ENCODE results near the gene ATXN7L3. TPM values are rescaled to one million over a fixed set of nuclear protein-coding genes. Genes with fewer than 3 reads are reported as not detected.

Gene ATXN7L3
- total RNA-seq, 2 experiments from 2014 or later: 58.1 to 62.3 TPM

DNA sequence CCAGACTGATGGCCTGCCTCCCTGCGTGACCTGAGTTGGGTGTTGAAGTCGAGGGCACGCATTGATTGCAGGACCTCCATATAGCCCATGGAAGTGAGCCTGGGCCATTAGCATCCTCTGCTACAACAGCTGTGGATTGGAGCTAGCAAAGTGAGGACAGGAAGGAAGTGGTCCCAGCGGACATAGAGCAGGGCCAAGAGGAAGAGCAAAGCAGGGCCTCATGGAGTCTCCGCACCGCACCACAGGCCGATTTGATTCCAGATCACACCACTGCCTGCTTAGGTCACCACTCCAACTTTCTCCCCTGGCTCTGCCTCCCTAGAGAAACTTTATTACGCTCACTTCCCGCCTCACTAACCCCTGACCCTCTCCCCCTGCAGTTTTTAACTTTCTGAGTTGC lies 30.5 kb upstream of the ATXN7L3 start:
- POLR2A ChIA-PET: interaction anchor here (0.7 to 0.8 kb wide), 2 partner anchors 11 to 17 kb away, joined by 3 read pairs; partner anchors contain the start of gene UBTF
- H3K4me1 Mint-ChIP-seq (ENCODE audit: low read depth): peaks cover 5% of the 10 kb centered on the region
- H3K36me3 Mint-ChIP-seq (ENCODE audit: low read depth): no peaks in the 10 kb centered on the region
- intact Hi-C loops (cut with micrococcal nuclease): no loop called here
- TF ChIP-seq, protein P1, sequence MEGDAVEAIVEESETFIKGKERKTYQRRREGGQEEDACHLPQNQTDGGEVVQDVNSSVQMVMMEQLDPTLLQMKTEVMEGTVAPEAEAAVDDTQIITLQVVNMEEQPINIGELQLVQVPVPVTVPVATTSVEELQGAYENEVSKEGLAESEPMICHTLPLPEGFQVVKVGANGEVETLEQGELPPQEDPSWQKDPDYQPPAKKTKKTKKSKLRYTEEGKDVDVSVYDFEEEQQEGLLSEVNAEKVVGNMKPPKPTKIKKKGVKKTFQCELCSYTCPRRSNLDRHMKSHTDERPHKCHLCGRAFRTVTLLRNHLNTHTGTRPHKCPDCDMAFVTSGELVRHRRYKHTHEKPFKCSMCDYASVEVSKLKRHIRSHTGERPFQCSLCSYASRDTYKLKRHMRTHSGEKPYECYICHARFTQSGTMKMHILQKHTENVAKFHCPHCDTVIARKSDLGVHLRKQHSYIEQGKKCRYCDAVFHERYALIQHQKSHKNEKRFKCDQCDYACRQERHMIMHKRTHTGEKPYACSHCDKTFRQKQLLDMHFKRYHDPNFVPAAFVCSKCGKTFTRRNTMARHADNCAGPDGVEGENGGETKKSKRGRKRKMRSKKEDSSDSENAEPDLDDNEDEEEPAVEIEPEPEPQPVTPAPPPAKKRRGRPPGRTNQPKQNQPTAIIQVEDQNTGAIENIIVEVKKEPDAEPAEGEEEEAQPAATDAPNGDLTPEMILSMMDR (IDR thresholded peaks at IDR 0.05): no peak
- H3K27ac Mint-ChIP-seq: no peak overlapping the region
- ATAC-seq: no peak
- no peaks in the 10 kb centered on the region for H3K27me3 Mint-ChIP-seq
- DNase-seq: no peak
- no peaks in the 10 kb centered on the region for H3K9me3 Mint-ChIP-seq
- CTCF ChIA-PET: interaction anchor here (0.9 kb wide), 1 partner anchor 62 kb away, joined by 3 read pairs; no protein-coding TSS in a partner anchor
- no peak overlapping the region for H3K4me3 Mint-ChIP-seq

DNA sequence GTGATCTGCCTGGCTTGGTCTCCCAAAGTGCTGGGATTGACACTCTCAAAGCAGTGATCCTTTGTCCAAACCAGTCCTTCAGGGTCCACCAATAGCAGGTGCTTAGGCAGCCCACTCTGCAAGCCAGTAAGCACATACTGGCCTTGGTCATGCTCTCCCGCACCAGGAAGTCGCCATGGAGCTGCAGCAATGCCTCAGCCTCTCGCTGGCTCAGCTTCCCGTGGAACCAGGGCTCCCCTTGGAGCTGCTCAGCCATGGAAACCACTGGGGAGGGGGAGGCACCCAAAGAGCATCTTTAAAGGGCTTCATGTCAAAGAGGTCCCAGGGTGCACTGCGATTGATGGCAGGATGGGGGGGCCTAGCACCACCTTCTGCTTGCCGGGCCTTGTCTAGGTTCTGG lies 29.4 kb upstream of the ATXN7L3 start:
- intact Hi-C loops (cut with micrococcal nuclease): no loop called here
- DNase-seq (no peak), ATAC-seq (no peak)
- ChIA-PET POLR2A (no interaction called here), CTCF (interaction anchor here (0.9 to 1.9 kb wide), 3 partner anchors 19 to 116 kb away, joined by 3 to 5 read pairs (median 4); partner anchors contain the start of gene GRN)
- TF ChIP-seq, protein P1 (IDR thresholded peaks at IDR 0.05): no peak
- H3K9me3 Mint-ChIP-seq: no peaks in the 10 kb centered on the region
- H3K27ac Mint-ChIP-seq: no peak overlapping the region
- H3K4me1 Mint-ChIP-seq (ENCODE audit: low read depth): no peaks in the 10 kb centered on the region
- H3K36me3 Mint-ChIP-seq (ENCODE audit: low read depth): no peaks in the 10 kb centered on the region
- H3K27me3 Mint-ChIP-seq: no peaks in the 10 kb centered on the region
- H3K4me3 Mint-ChIP-seq: no peak overlapping the region

DNA sequence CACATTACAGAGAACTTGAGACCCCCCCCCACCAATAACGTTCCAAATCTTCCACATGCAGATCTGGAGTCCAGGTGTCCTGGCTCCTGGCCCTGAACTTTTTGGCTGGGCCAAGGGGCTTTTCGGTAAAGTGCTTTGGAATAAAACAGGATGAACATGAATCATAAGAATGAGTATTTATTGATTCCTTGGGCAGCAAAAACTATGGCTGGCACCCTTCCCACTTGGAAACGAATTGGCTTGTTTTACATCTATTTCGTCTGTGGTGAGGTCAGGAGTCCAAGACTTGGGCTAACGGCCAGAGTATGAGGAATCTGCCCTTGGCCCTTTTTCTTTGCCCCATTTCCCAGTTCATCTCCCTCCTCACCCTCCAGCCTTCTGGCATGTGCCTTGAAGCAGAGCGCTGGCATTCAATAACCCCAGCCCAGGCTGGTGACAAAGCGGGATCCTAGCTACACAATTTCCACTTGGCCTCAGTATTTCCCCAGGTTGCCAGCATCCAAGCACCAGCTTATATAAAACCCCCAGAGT lies 23.9 kb upstream of the ATXN7L3 start:
- peaks cover 4% of the 10 kb centered on the region for H3K36me3 Mint-ChIP-seq (ENCODE audit: low read depth)

DNA sequence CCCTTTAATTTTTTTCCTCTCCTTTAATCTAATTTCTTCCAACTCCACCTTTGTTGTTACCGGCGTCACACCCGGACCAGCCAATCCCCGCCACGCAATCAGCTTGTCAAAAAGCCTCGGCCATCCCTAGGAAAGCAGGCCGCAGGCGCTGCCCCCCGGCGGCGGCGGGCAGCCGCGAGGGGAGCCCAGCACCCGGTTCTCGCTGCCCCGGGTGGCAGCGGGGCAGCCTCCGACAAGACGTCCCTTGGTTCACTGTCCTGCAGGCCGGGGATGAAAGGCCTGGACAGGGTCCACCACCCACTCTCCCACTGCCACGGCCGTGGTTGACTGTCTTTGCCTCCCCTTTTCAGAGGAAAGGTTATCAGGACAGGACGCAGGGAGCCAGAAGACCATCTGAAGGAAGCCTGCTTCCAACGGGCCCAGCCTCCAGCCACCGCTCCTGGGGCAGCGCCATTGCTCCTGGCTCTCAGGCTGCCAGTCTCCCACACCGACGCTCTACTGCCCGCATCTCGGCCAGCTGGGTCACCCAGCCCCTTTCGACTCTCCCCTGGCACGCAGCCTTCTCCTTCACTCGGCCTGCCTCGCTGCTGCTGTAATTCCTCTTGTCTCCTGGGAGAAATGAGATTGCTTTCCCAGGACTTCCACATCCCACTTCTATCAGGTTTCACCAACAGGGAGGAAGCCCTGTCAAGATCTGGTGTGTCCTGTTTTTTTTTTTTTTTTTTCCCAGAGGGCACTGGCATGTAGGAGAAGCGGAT lies 22.6 kb upstream of the ATXN7L3 start:
- Mint-ChIP-seq H3K27ac (peak overlapping the region; percentile 89), H3K4me1 (ENCODE audit: low read depth) (peaks cover 4% of the 10 kb centered on the region), H3K9me3 (no peaks in the 10 kb centered on the region), H3K27me3 (no peaks in the 10 kb centered on the region), H3K36me3 (ENCODE audit: low read depth) (peaks cover 12% of the 10 kb centered on the region), H3K4me3 (peak overlapping the region; percentile 86)
- ChIA-PET POLR2A (interaction anchor here (0.6 to 8.1 kb wide), 13 partner anchors 9 to 1675 kb away, joined by 3 to 58 read pairs (median 13); partner anchors contain the start of genes ATXN7L3, SLC25A39 and TMUB2), CTCF (interaction anchor here (0.7 to 5.0 kb wide), 9 partner anchors 12 to 123 kb away, joined by 3 to 53 read pairs (median 3); no protein-coding TSS in a partner anchor)
- peak; percentile 76 for DNase-seq
- no peak for ATAC-seq
- intact Hi-C loops (cut with micrococcal nuclease): no loop called here
- TF ChIP-seq, protein P1 (IDR thresholded peaks at IDR 0.05): no peak

More for the DNA sequence above, 23.9 kb upstream of the ATXN7L3 start:
- Mint-ChIP-seq H3K4me1 (ENCODE audit: low read depth) (peaks cover 4% of the 10 kb centered on the region), H3K9me3 (no peaks in the 10 kb centered on the region), H3K4me3 (no peak overlapping the region), H3K27me3 (no peaks in the 10 kb centered on the region), H3K27ac (no peak overlapping the region)
- intact Hi-C loops (cut with micrococcal nuclease): no loop called here
- ChIA-PET CTCF (interaction anchor here (1.2 to 1.5 kb wide), 2 partner anchors 23 to 135 kb away, joined by 3 read pairs; no protein-coding TSS in a partner anchor), POLR2A (interaction anchor here (1.0 kb wide), 1 partner anchor 95 kb away, joined by 3 read pairs; no protein-coding TSS in a partner anchor)
- ATAC-seq (no peak), DNase-seq (no peak)
- TF ChIP-seq, protein P1 (IDR thresholded peaks at IDR 0.05): no peak

DNA sequence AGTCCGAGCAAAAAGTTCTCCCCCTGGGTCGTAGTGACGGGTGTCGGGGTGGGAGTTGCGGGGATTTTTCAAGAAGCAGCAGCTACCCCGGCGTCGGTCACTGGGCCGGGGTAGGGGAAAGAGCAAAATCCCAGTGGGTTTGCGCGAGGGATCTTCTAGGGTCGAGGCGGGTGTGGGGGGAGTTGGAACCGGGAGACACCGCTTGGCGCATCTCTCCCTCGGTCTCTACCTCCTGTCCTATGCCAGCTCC lies 22.1 kb upstream of the ATXN7L3 start:
- intact Hi-C loops (cut with micrococcal nuclease): no loop called here
- DNase-seq: no peak
- no peak for ATAC-seq
- peaks cover 17% of the 10 kb centered on the region for H3K36me3 Mint-ChIP-seq (ENCODE audit: low read depth)
- POLR2A ChIA-PET: interaction anchor here (0.6 to 8.1 kb wide), 14 partner anchors 9 to 1676 kb away, joined by 3 to 58 read pairs (median 10); partner anchors contain the start of genes ATXN7L3, SLC25A39 and TMUB2
- no peaks in the 10 kb centered on the region for H3K9me3 Mint-ChIP-seq
- H3K27ac Mint-ChIP-seq: peak overlapping the region; percentile 89
- no peaks in the 10 kb centered on the region for H3K27me3 Mint-ChIP-seq
- H3K4me1 Mint-ChIP-seq (ENCODE audit: low read depth): peaks cover 4% of the 10 kb centered on the region
- H3K4me3 Mint-ChIP-seq: peak overlapping the region; percentile 86
- TF ChIP-seq, protein P1 (IDR thresholded peaks at IDR 0.05): no peak
- CTCF ChIA-PET: interaction anchor here (0.7 to 5.0 kb wide), 11 partner anchors 12 to 133 kb away, joined by 3 to 53 read pairs (median 3); no protein-coding TSS in a partner anchor

Measured in activated CD8-positive, alpha-beta T cell treated with anti-CD3 and anti-CD28 coated beads for 36 hours (primary cell).